HEK293 (cell line): ENCODE measurements around the gene ZNRF1.

ENCODE experiments used
- CTCF ChIA-PET: fragments of 350-600 bp; formaldehyde crosslinking; extraction: SDS; loops from one replicate; lab custom pipeline; 2021; ENCODE audit warnings: antibody characterized with exemption; lab: Yijun Ruan, JAX
- POLR2A ChIA-PET: fragments of 300-600 bp; formaldehyde crosslinking; extraction: SDS; loops from one replicate; lab custom pipeline; 2020; ENCODE audit warnings: antibody characterized with exemption, inconsistent platforms; lab: Yijun Ruan, JAX
- H3K27ac ChIP-seq: fragments of 200-500 bp; sonication (Bioruptor generic); 2 replicates; pipeline ENCODE4 v1.5.1; 2014; ENCODE audit warnings: low read depth, low read length, control low read depth, inconsistent platforms; ENCODE audit errors: extremely low read depth
- H3K36me3 ChIP-seq, 2 experiments: fragments of 200-500 bp in 1 of 2; sonication (Bioruptor generic) in 1 of 2; 1 replicate in 1 of 2; 2 replicates in 1 of 2; pipeline ENCODE4 v1.5.1; 2014 to 2017; ENCODE audit warnings: inconsistent platforms in 2 of 2, low read length in 2 of 2; ENCODE audit not compliant: control insufficient read depth in 2 of 2, insufficient read depth in 1 of 2
- H3K4me1 ChIP-seq: fragments of 200-500 bp; sonication (Bioruptor generic); 2 replicates; pipeline ENCODE4 v1.5.1; 2014; ENCODE audit warnings: mild to moderate bottlenecking, low read length, inconsistent platforms; ENCODE audit not compliant: control insufficient read depth, insufficient read depth
- H3K4me3 ChIP-seq: 2 replicates; pipeline ENCODE4 v1.5.1; 2011; ENCODE audit warnings: low read depth, mild to moderate bottlenecking, control low read depth, low read length, moderate library complexity
- H3K9me3 ChIP-seq: fragments of 200-500 bp; sonication (Bioruptor generic); 2 replicates; pipeline ENCODE4 v1.5.1; 2014; ENCODE audit warnings: low read depth, low read length, inconsistent platforms; ENCODE audit not compliant: control insufficient read depth, insufficient read depth
- AEBP2 ChIP-seq: fragments of 450-650 bp; formaldehyde crosslinking; IDR thresholded peaks from 2 replicates; pipeline ENCODE4 v1.5.1; 2016; ENCODE audit warnings: missing biosample characterization, missing genetic modification characterization, borderline replicate concordance
- EGR2 ChIP-seq: fragments of 450-650 bp; formaldehyde crosslinking; IDR thresholded peaks from 2 replicates; pipeline ENCODE4 v1.5.1; 2016; ENCODE audit warnings: low read depth, missing biosample characterization, missing genetic modification characterization
- ELK4 ChIP-seq: IDR thresholded peaks from 2 replicates; pipeline ENCODE4 v1.6.1; 2011; ENCODE audit warnings: mild to moderate bottlenecking, low read depth, low read length, borderline replicate concordance
- GLI4 ChIP-seq: fragments of 450-650 bp; formaldehyde crosslinking; IDR thresholded peaks from 2 replicates; pipeline ENCODE4 v1.5.1; 2016; ENCODE audit warnings: missing biosample characterization, missing genetic modification characterization
- MZF1 ChIP-seq: fragments of 450-650 bp; formaldehyde crosslinking; IDR thresholded peaks from 2 replicates; pipeline ENCODE4 v1.5.1; 2017; ENCODE audit warnings: missing biosample characterization, missing genetic modification characterization, borderline replicate concordance
- RBAK ChIP-seq: fragments of 450-650 bp; formaldehyde crosslinking; IDR thresholded peaks from 2 replicates; pipeline ENCODE4 v1.5.1; 2016; ENCODE audit warnings: missing biosample characterization, missing genetic modification characterization
- SP3 ChIP-seq: fragments of 450-650 bp; formaldehyde crosslinking; IDR thresholded peaks from 2 replicates; pipeline ENCODE4 v1.5.1; 2016; ENCODE audit warnings: missing biosample characterization, missing genetic modification characterization
- WT1 ChIP-seq: fragments of 450-650 bp; formaldehyde crosslinking; IDR thresholded peaks from 2 replicates; pipeline ENCODE4 v1.5.1; 2016; ENCODE audit warnings: missing biosample characterization, missing genetic modification characterization
- ZBTB20 ChIP-seq: fragments of 450-650 bp; formaldehyde crosslinking; IDR thresholded peaks from 2 replicates; pipeline ENCODE4 v1.5.1; 2016; ENCODE audit warnings: missing biosample characterization, missing genetic modification characterization
- ZBTB8A ChIP-seq: fragments of 450-650 bp; formaldehyde crosslinking; IDR thresholded peaks from 2 replicates; pipeline ENCODE4 v1.5.1; 2016; ENCODE audit warnings: missing biosample characterization, missing genetic modification characterization
- ZEB2 ChIP-seq: fragments of 450-650 bp; formaldehyde crosslinking; IDR thresholded peaks from 2 replicates; pipeline ENCODE4 v1.5.1; 2016; ENCODE audit warnings: missing biosample characterization, missing genetic modification characterization
- ZFHX2 ChIP-seq: fragments of 450-650 bp; formaldehyde crosslinking; conservative IDR thresholded peaks from 2 replicates; pipeline ENCODE4 v1.5.1; 2016; ENCODE audit warnings: missing biosample characterization, missing genetic modification characterization
- ZNF10 ChIP-seq: fragments of 450-650 bp; formaldehyde crosslinking; IDR thresholded peaks from 2 replicates; pipeline ENCODE4 v1.5.1; 2017; ENCODE audit warnings: missing biosample characterization, missing genetic modification characterization
- ZNF133 ChIP-seq: fragments of 450-650 bp; formaldehyde crosslinking; IDR thresholded peaks from 2 replicates; pipeline ENCODE4 v1.5.1; 2016; ENCODE audit warnings: missing biosample characterization, missing genetic modification characterization
- ZNF2 ChIP-seq: fragments of 450-650 bp; formaldehyde crosslinking; IDR thresholded peaks from 2 replicates; pipeline ENCODE4 v1.5.1; 2016; ENCODE audit warnings: missing biosample characterization, missing genetic modification characterization
- ZNF214 ChIP-seq: fragments of 450-650 bp; formaldehyde crosslinking; IDR thresholded peaks from 2 replicates; pipeline ENCODE4 v1.5.1; 2017; ENCODE audit warnings: missing biosample characterization, mild to moderate bottlenecking, missing genetic modification characterization, borderline replicate concordance
- ZNF223 ChIP-seq: fragments of 450-650 bp; formaldehyde crosslinking; IDR thresholded peaks from 2 replicates; pipeline ENCODE4 v1.5.1; 2016; ENCODE audit warnings: missing biosample characterization, missing genetic modification characterization
- ZNF341 ChIP-seq: fragments of 450-650 bp; formaldehyde crosslinking; IDR thresholded peaks from 2 replicates; pipeline ENCODE4; 2016; ENCODE audit warnings: low read depth, missing biosample characterization, missing genetic modification characterization
- ZNF391 ChIP-seq: fragments of 450-650 bp; formaldehyde crosslinking; IDR thresholded peaks from 2 replicates; pipeline ENCODE4 v1.5.1; 2016; ENCODE audit warnings: low read depth, missing biosample characterization, missing genetic modification characterization, borderline replicate concordance
- ZNF404 ChIP-seq: fragments of 450-650 bp; formaldehyde crosslinking; IDR thresholded peaks from 2 replicates; pipeline ENCODE4 v1.5.1; 2017; ENCODE audit warnings: missing biosample characterization, missing genetic modification characterization
- ZNF426 ChIP-seq: fragments of 450-650 bp; formaldehyde crosslinking; IDR thresholded peaks from 2 replicates; pipeline ENCODE4 v1.5.1; 2017; ENCODE audit warnings: missing biosample characterization, missing genetic modification characterization, mild to moderate bottlenecking, inconsistent platforms, moderate library complexity
- ZNF558 ChIP-seq: fragments of 450-650 bp; formaldehyde crosslinking; IDR thresholded peaks from 2 replicates; pipeline ENCODE4 v1.5.1; 2016; ENCODE audit warnings: missing biosample characterization, missing genetic modification characterization
- ZNF670 ChIP-seq: fragments of 450-650 bp; formaldehyde crosslinking; IDR thresholded peaks from 2 replicates; pipeline ENCODE4 v1.5.1; 2016; ENCODE audit warnings: missing biosample characterization, missing genetic modification characterization, low read depth
- ZNF692 ChIP-seq: fragments of 450-650 bp; formaldehyde crosslinking; IDR thresholded peaks from 2 replicates; pipeline ENCODE4 v1.5.1; 2016; ENCODE audit warnings: missing biosample characterization, missing genetic modification characterization
- ZSCAN16 ChIP-seq: fragments of 450-650 bp; formaldehyde crosslinking; IDR thresholded peaks from 2 replicates; pipeline ENCODE4 v1.5.1; 2016; ENCODE audit warnings: missing biosample characterization, missing genetic modification characterization

The ZNRF1 gene

GRCh38 chr16:75108792-75109731 lies 110.2 kb downstream of the ZNRF1 start (continued):
- TF ChIP-seq GLI4 (no peak), ZNF223 (tag by site-specific recombination) (no peak), ZBTB20 (tag by site-specific recombination) (peak; percentile 71)

GRCh38 chr16:75109732-75110243 lies 111.0 kb downstream of the ZNRF1 start:
- H3K36me3 ChIP-seq: no peaks in the 10 kb centered on the region
- H3K4me1 ChIP-seq: no peaks in the 10 kb centered on the region; the same call in 1 of the 2 replicates
- ChIA-PET CTCF (interaction anchor here (0.6 to 4.3 kb wide), 6 partner anchors 12 to 953 kb away, joined by 3 to 47 read pairs (median 10); partner anchors contain the start of genes WDR59 and ZNRF1), POLR2A (no interaction called here)
- H3K27ac ChIP-seq: no peak overlapping the region
- TF ChIP-seq MZF1 (tag by site-specific recombination) (no peak), WT1 (tag by site-specific recombination) (no peak), AEBP2 (tag by site-specific recombination) (no peak), ZNF214 (tag by site-specific recombination) (no peak), ZNF426 (tag by site-specific recombination) (no peak), ZNF341 (tag by site-specific recombination) (no peak), ZSCAN16 (tag by site-specific recombination) (no peak), ZNF558 (tag by site-specific recombination) (no peak), ELK4 (no peak), ZEB2 (no peak), ZNF391 (tag by site-specific recombination) (no peak), ZNF404 (tag by site-specific recombination) (no peak), ZNF2 (tag by site-specific recombination) (no peak)
- no peaks in the 10 kb centered on the region for H3K9me3 ChIP-seq
- no peak overlapping the region for H3K4me3 ChIP-seq

GRCh38 chr16:75110637-75111513 lies 112.1 kb downstream of the ZNRF1 start:
- POLR2A ChIA-PET: interaction anchor here (1.7 to 1.9 kb wide), 2 partner anchors 112 to 126 kb away, joined by 8 to 10 read pairs; partner anchors contain the start of genes WDR59 and ZNRF1
- CTCF ChIA-PET: interaction anchor here (0.5 to 4.3 kb wide), 45 partner anchors 9 to 403 kb away, joined by 3 to 47 read pairs (median 4); partner anchors contain the start of genes WDR59 and ZNRF1
- no peaks in the 10 kb centered on the region for H3K9me3 ChIP-seq
- no peaks in the 10 kb centered on the region for H3K36me3 ChIP-seq
- H3K4me1 ChIP-seq: no peaks in the 10 kb centered on the region; the same call in 1 of the 2 replicates
- H3K4me3 ChIP-seq: no peak overlapping the region
- no peak overlapping the region for H3K27ac ChIP-seq
- TF ChIP-seq MZF1 (tag by site-specific recombination) (no peak), ZBTB20 (tag by site-specific recombination) (peak; percentile 75; the same call in 1 of the 2 replicates), ZNF10 (no peak), ZNF692 (peak; percentile 36; the same call in 1 of the 2 replicates), ZBTB8A (tag by site-specific recombination) (0 out of 2 replicates have a peak, but pooled peaks have one; percentile 19), RBAK (no peak), ZFHX2 (tag by site-specific recombination) (peak; percentile 43; the same call in 1 of the 2 replicates), EGR2 (tag by site-specific recombination) (peak; percentile 54; the same call in 1 of the 2 replicates), SP3 (tag by site-specific recombination) (peak; percentile 69), ZNF133 (no peak), ZNF670 (tag by site-specific recombination) (no peak)
